ENCODE measurements around the gene DIAPH3. TPM values are rescaled to one million over a fixed set of nuclear protein-coding genes. Genes with fewer than 3 reads are reported as not detected.

The DIAPH3 gene
- total RNA-seq, 3 donors from 2014 or later: 1.3 to 5.7 (median 3.1) TPM

DNA sequence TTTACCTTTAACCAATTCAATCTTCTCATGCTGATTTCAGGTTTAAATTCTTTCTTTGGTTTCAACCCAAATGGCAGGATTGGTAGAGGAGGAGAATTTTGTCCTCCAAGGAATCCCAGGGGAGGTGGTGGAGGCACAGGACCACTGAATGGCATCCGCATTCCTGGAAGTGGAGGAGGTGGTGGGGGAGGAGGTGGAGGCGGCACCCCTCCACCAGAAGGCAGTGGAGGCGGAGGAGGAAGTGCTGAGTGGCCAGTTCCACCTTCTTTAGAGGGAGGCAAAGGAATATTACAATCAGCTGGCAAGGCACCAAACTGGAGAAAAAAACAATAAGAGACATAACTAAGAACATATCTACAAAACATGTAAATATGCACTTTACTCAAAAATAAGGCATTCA is 192.9 kb downstream of the DIAPH3 start:
- Histone ChIP-seq H3K4me1 (ENCODE audit: low read depth) (no peaks in the 10 kb centered on the region), H3K9me3 (no peaks in the 10 kb centered on the region), H3K4me3 (no peak overlapping the region), H3K36me3 (ENCODE audit: low read depth) (no peaks in the 10 kb centered on the region)
- no peak for TF ChIP-seq CTCF (IDR thresholded peaks at IDR 0.05)
- intact Hi-C loops (cut with DNase I, micrococcal nuclease): no loop called here
- DNase-seq (no peak), ATAC-seq (no peak)

DNA sequence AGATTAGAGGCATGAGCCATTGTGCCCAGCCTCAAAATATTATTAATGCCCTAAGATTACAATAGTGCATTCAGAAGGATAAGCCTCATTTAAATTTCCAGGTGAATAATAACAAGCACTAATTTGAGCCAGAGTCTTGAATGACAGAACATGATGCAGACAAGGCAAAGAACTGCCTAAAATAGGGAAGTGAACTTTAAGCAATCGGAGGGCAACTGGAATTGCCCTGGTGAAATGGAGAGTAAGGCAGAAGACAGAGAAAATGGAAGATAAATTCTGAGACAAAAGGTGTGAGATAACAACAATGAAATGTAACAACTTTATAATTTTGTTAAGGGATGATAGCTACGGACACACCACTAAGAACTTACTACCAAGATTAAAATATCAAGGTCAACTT is 199.9 kb downstream of the DIAPH3 start:
- TF ChIP-seq CTCF (IDR thresholded peaks at IDR 0.05): no peak

GRCh38 chr13:59963383-59963782 is 200.3 kb downstream of the DIAPH3 start:
- no peaks in the 10 kb centered on the region for H3K4me1 ChIP-seq (ENCODE audit: low read depth)
- DNase-seq (no peak), ATAC-seq (no peak)
- TF ChIP-seq CTCF (IDR thresholded peaks at IDR 0.05): no peak
- H3K4me3 ChIP-seq: no peak overlapping the region
- H3K36me3 ChIP-seq (ENCODE audit: low read depth): no peaks in the 10 kb centered on the region
- H3K9me3 ChIP-seq: no peaks in the 10 kb centered on the region
- intact Hi-C loops (cut with DNase I, micrococcal nuclease): no loop called here

More for the DNA sequence above, 199.9 kb downstream of the DIAPH3 start:
- H3K9me3 ChIP-seq: no peaks in the 10 kb centered on the region
- H3K4me3 ChIP-seq: no peak overlapping the region
- DNase-seq: no peak
- no peaks in the 10 kb centered on the region for H3K36me3 ChIP-seq (ENCODE audit: low read depth)
- ATAC-seq: no peak
- intact Hi-C loops (cut with DNase I, micrococcal nuclease): no loop called here
- no peaks in the 10 kb centered on the region for H3K4me1 ChIP-seq (ENCODE audit: low read depth)

DNA sequence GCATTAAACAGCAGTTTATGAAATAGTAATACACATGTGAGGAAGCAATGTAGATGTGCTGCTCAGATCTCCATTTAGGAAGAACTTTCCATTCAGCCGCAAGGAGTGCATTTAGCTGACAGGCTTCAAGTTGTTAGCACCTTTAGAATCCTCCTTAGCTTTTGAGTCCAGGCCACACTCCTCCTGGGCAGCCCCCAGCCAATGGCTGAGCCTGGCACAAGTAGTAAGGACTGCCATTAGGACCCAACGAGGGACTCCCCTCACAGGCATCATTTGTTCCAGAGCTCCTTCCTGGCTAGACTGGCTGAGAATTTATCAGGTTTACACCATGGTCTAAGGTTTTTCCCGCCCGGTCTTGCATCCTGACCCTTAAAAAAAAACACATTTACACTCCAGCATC is 201.4 kb downstream of the DIAPH3 start:
- no peaks in the 10 kb centered on the region for H3K36me3 ChIP-seq (ENCODE audit: low read depth)
- no peaks in the 10 kb centered on the region for H3K9me3 ChIP-seq
- no peaks in the 10 kb centered on the region for H3K4me1 ChIP-seq (ENCODE audit: low read depth)
- ATAC-seq: no peak
- intact Hi-C loops (cut with DNase I, micrococcal nuclease): no loop called here
- DNase-seq: no peak
- TF ChIP-seq CTCF (IDR thresholded peaks at IDR 0.05): no peak
- H3K4me3 ChIP-seq: no peak overlapping the region

- no peaks in the 10 kb centered on the region for H3K4me1 ChIP-seq (ENCODE audit: low read depth)
- intact Hi-C loops (cut with DNase I, micrococcal nuclease): no loop called here
- H3K36me3 ChIP-seq (ENCODE audit: low read depth): no peaks in the 10 kb centered on the region
- H3K4me3 ChIP-seq: no peak overlapping the region
- ATAC-seq (no peak), DNase-seq (no peak)
- H3K9me3 ChIP-seq: no peaks in the 10 kb centered on the region
- TF ChIP-seq CTCF (IDR thresholded peaks at IDR 0.05): no peak
Observed at GRCh38 chr13:59960683-59961082, 203.0 kb downstream of the DIAPH3 start.

- H3K4me1 ChIP-seq (ENCODE audit: low read depth): no peaks in the 10 kb centered on the region
- no peak for ATAC-seq
- TF ChIP-seq CTCF (IDR thresholded peaks at IDR 0.05): no peak
- no peaks in the 10 kb centered on the region for H3K9me3 ChIP-seq
- H3K4me3 ChIP-seq: no peak overlapping the region
- intact Hi-C loops (cut with DNase I, micrococcal nuclease): no loop called here
- H3K36me3 ChIP-seq (ENCODE audit: low read depth): no peaks in the 10 kb centered on the region
- no peak for DNase-seq
Observed at GRCh38 chr13:59957438-59957837, 206.3 kb downstream of the DIAPH3 start.
